Measurements from ENCODE around the gene AMPD3.
A peak's percentile ranks its signal among the peaks of the same experiment; 100 is the strongest.

AMPD3 gene

DNA sequence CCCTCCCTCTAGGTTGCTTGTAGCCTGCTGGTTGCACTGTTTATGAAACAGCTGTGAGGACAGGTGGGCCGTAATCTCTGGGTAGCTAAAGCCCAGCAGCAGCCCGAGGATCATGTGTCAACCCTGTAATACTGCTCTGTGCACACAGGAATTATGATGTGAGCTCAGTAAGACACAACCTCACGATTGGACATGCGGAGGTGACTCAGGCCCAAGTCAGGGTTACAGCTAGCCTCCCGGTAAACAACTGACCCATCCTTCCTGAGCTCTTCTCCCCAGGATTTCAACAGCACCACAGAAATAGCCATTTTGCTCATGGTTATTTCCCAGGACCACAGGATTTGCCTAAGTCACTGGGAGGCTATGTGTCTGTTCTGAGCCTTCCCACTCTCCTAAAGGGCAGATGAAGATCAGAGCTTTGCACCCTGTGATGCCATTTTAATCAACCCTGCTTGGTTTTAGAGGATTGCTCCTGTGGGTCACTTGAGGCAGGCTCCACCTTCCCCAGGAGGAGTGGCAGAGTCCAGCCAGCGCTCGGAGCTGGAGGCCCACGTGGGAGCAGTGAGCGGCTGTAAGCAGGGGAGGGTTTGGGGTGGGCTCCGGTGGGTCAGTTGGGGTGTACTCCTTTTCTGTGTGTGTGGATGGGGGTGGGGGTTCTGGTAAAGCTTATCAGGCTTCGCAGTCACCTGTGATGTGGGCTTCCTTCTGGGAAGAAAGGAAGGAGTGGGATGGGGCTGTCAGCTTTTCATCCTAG, at the start of gene AMPD3:
Gene AMPD3, plus strand, starts transcription at position 387 of the 754 bp plus-strand sequence. CDS start 6,256 bp downstream, outside the sequence.
- no peak for TF ChIP-seq CREB1 (IDR thresholded peaks at IDR 0.05; ENCODE audit: low read depth)
- TF ChIP-seq FOXM1 (IDR thresholded peaks at IDR 0.05; ENCODE audit: borderline replicate concordance, low read depth), result no peak
- no peak for TF ChIP-seq TCF12 (IDR thresholded peaks at IDR 0.05; ENCODE audit: low read depth)
- no peak for TF ChIP-seq RAD21 (IDR thresholded peaks at IDR 0.05; ENCODE audit: low read depth)
- no peak for TF ChIP-seq EGR1 (IDR thresholded peaks at IDR 0.05)
- TF ChIP-seq, protein P1, sequence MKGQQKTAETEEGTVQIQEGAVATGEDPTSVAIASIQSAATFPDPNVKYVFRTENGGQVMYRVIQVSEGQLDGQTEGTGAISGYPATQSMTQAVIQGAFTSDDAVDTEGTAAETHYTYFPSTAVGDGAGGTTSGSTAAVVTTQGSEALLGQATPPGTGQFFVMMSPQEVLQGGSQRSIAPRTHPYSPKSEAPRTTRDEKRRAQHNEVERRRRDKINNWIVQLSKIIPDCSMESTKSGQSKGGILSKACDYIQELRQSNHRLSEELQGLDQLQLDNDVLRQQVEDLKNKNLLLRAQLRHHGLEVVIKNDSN (IDR thresholded peaks at IDR 0.05), result no peak

DNA sequence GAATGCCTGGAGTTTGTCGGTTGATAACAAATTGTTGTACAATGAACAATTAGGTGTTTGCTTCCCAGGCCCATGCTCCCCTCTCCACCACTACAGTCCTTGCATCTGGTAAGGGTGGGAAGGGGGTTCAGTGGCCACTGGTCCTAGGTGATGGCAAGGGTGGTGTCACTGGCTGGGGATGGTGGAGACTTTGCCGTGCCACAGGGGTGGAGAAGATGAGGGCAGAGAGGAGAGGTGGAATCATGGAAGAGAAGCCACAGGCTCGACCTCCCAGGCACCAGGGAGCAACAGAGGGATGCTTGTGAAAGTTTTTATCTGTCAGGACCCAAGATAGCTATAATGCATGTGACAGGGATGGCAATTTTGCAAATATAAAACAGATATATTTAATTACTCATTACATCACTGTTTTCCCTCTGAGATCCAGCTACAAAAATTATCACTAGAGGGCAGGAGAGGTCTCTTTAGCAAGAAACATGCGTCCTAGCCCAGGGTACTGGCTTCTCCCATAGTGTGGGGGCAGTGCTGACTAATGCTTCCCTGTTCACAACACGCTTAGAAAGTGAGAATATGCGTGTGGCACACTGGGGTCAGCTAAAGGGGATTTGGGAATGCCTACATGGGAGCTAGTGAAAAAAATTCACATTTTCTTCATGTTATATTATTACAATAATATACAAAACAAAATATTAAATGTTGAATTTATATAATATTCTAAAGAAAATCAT, 49.0 kb upstream of the AMPD3 start:
- no peak for TF ChIP-seq EGR1 (IDR thresholded peaks at IDR 0.05)
- peak; percentile 95 for TF ChIP-seq RAD21 (IDR thresholded peaks at IDR 0.05; ENCODE audit: low read depth)

DNA sequence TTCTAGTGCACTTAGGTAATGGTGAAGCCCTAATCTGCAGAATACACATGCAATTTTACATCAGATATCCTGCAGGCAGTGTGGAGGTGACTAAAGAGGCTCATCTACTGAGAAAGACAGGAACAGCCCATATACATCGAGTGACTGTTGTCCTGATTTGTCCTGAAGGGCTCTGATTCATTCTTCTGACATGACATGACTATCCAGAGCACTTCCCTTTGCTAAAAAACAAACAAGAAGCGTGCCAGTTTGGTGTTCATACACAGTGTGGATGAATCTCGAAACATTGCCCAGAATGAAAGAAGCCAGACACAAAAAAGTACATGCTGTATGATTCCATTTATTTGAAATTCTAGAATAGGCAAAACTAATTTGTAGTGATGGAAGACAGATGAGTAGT, 48.0 kb upstream of the AMPD3 start:
- TF ChIP-seq, protein P2, sequence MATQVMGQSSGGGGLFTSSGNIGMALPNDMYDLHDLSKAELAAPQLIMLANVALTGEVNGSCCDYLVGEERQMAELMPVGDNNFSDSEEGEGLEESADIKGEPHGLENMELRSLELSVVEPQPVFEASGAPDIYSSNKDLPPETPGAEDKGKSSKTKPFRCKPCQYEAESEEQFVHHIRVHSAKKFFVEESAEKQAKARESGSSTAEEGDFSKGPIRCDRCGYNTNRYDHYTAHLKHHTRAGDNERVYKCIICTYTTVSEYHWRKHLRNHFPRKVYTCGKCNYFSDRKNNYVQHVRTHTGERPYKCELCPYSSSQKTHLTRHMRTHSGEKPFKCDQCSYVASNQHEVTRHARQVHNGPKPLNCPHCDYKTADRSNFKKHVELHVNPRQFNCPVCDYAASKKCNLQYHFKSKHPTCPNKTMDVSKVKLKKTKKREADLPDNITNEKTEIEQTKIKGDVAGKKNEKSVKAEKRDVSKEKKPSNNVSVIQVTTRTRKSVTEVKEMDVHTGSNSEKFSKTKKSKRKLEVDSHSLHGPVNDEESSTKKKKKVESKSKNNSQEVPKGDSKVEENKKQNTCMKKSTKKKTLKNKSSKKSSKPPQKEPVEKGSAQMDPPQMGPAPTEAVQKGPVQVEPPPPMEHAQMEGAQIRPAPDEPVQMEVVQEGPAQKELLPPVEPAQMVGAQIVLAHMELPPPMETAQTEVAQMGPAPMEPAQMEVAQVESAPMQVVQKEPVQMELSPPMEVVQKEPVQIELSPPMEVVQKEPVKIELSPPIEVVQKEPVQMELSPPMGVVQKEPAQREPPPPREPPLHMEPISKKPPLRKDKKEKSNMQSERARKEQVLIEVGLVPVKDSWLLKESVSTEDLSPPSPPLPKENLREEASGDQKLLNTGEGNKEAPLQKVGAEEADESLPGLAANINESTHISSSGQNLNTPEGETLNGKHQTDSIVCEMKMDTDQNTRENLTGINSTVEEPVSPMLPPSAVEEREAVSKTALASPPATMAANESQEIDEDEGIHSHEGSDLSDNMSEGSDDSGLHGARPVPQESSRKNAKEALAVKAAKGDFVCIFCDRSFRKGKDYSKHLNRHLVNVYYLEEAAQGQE (IDR thresholded peaks at IDR 0.05; ENCODE audit: low read depth), result no peak
- TF ChIP-seq, protein P3, sequence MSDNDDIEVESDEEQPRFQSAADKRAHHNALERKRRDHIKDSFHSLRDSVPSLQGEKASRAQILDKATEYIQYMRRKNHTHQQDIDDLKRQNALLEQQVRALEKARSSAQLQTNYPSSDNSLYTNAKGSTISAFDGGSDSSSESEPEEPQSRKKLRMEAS (IDR thresholded peaks at IDR 0.05), result no peak
- TF ChIP-seq FOXM1 (IDR thresholded peaks at IDR 0.05; ENCODE audit: borderline replicate concordance, low read depth) (no peak), CREB1 (IDR thresholded peaks at IDR 0.05; ENCODE audit: low read depth) (no peak), ZBTB7A (IDR thresholded peaks at IDR 0.05; ENCODE audit: low read depth) (no peak), YY1 (IDR thresholded peaks at IDR 0.05; ENCODE audit: low read depth) (no peak), TEAD4 (IDR thresholded peaks at IDR 0.05) (no peak), EP300 (IDR thresholded peaks at IDR 0.05; ENCODE audit: borderline replicate concordance) (no peak), TCF12 (IDR thresholded peaks at IDR 0.05; ENCODE audit: low read depth) (no peak), EGR1 (IDR thresholded peaks at IDR 0.05) (no peak), TAF1 (IDR thresholded peaks at IDR 0.05; ENCODE audit: low read depth) (no peak), CEBPB (IDR thresholded peaks at IDR 0.05) (no peak), NFIC (IDR thresholded peaks at IDR 0.05) (no peak), RAD21 (IDR thresholded peaks at IDR 0.05; ENCODE audit: low read depth) (no peak)
- TF ChIP-seq, protein P1 (IDR thresholded peaks at IDR 0.05), result no peak

DNA sequence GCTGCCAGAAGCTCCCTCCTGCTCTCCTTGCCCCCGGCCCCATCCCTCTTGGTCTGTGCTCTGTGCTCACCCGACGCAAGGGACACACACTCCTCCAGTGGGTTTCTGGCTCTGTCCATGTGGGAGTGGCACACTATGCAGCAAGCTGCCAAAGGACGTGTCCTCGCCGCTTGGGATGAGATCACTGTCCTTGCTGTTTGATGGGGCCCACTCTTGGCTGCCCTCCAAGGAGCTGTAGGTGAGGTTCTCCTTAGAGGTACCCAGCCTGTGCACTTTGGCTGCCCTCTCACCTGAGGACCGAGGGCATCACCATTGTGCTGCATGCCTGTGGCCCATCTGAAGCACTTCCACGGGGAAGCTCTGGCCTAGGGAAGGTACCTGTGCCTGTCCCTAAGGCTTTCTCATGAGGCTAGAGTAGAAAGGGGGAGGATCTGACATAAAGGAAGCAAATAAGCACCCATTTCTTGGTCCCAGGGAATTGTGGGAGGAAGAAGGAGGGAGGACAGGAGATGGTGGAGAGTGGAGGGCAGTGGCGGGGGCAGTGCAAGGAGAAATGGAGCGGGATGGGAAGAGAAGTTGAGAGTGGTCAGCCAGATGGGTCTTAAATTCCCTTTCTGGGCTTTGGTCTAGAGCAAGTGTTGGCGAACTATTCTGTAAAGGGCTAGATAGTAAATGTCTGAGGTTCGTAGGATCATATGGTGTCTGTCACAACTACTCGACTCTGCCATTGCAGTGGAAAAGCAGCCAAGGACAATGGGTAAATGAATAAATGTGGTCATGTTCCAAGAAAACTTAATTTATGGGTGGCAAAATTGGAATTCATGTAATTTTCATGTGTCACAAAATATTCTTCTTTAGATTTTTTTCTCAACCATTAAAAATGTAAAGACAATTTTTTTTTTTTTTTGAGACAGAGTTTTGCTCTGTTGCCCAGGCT, 47.0 kb upstream of the AMPD3 start:
- TF ChIP-seq, protein P1 (IDR thresholded peaks at IDR 0.05), result no peak
- TF ChIP-seq YY1 (IDR thresholded peaks at IDR 0.05; ENCODE audit: low read depth), result no peak
- TF ChIP-seq EP300 (IDR thresholded peaks at IDR 0.05; ENCODE audit: borderline replicate concordance), result no peak
- no peak for TF ChIP-seq NFIC (IDR thresholded peaks at IDR 0.05)
- no peak for TF ChIP-seq TEAD4 (IDR thresholded peaks at IDR 0.05)
- TF ChIP-seq, protein P3 (IDR thresholded peaks at IDR 0.05), result no peak
- no peak for TF ChIP-seq EGR1 (IDR thresholded peaks at IDR 0.05)
- TF ChIP-seq, protein P2 (IDR thresholded peaks at IDR 0.05; ENCODE audit: low read depth), result no peak
- TF ChIP-seq RAD21 (IDR thresholded peaks at IDR 0.05; ENCODE audit: low read depth), result no peak
- TF ChIP-seq TCF12 (IDR thresholded peaks at IDR 0.05; ENCODE audit: low read depth), result no peak
